ENCODE results near the gene CD69. TPM values are rescaled to one million over a fixed set of nuclear protein-coding genes. Genes with fewer than 3 reads are reported as not detected.

The CD69 gene
- total and polyA plus RNA-seq, 2 donors (not counting 1 experiment from before 2014, with no cell fraction given): 45.1 to 997 TPM

DNA sequence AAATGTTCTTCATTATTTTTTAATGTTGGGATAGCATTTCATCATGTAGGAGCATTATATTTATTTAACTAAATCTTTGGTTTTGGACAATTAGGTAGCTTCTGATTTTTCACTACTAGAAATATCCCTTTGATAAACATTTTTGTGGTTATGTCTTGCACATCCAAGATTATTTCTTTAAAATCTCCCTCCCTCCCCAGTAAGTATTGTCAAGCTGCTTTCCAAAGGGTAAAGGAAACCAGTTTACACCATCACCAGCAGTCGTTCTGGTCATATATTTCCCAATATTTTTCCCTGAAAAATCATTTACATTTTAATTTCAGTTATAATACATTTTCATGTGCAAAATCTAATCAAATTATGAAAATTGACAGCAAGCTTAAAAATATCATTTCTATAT is 11.1 kb downstream of the CD69 start:
- peaks cover 31% of the 10 kb centered on the region for H3K79me2 ChIP-seq (ENCODE audit: control insufficient read depth, insufficient read depth, low read length)
- peaks cover 3% of the 10 kb centered on the region for H4K20me1 ChIP-seq (ENCODE audit: control insufficient read depth, insufficient read depth, low read length, poor library complexity, severe bottlenecking)
- Mint-ChIP-seq H3K9me3 (ENCODE audit: insufficient read depth) (no peaks in the 10 kb centered on the region), H3K4me1 (peaks cover 34% of the 10 kb centered on the region), H3K4me3 (no peak overlapping the region), H3K27me3 (no peaks in the 10 kb centered on the region), H3K27ac (no peak overlapping the region)
- TF ChIP-seq, protein P1, sequence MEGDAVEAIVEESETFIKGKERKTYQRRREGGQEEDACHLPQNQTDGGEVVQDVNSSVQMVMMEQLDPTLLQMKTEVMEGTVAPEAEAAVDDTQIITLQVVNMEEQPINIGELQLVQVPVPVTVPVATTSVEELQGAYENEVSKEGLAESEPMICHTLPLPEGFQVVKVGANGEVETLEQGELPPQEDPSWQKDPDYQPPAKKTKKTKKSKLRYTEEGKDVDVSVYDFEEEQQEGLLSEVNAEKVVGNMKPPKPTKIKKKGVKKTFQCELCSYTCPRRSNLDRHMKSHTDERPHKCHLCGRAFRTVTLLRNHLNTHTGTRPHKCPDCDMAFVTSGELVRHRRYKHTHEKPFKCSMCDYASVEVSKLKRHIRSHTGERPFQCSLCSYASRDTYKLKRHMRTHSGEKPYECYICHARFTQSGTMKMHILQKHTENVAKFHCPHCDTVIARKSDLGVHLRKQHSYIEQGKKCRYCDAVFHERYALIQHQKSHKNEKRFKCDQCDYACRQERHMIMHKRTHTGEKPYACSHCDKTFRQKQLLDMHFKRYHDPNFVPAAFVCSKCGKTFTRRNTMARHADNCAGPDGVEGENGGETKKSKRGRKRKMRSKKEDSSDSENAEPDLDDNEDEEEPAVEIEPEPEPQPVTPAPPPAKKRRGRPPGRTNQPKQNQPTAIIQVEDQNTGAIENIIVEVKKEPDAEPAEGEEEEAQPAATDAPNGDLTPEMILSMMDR (IDR thresholded peaks at IDR 0.05): no peak
- TF ChIP-seq EZH2 (IDR thresholded peaks at IDR 0.05; ENCODE audit: borderline replicate concordance, insufficient read depth, low read depth, low read length, poor library complexity, severe bottlenecking): no peak
- no peak overlapping the region for H3K27ac ChIP-seq (ENCODE audit: low read length in 2 of 2)
- intact Hi-C loops (cut with micrococcal nuclease): loop anchor here (1.0 to 5.0 kb wide), 5 partner anchors 9 to 391 kb away; no protein-coding TSS in a partner anchor
- no peak overlapping the region for H3K4me3 ChIP-seq (ENCODE audit: control extremely low read depth in 1 of 5, extremely low read depth in 1 of 5, insufficient read depth in 1 of 5, low read depth in 2 of 5, low read length in 4 of 5)
- ATAC-seq (ENCODE audit: low read depth) (no peak), DNase-seq (no peak)
- no peak overlapping the region for H3K9ac ChIP-seq (ENCODE audit: low read length)
- POLR2A ChIA-PET: interaction anchor here (0.7 to 1.9 kb wide), 4 partner anchors 8 to 48 kb away, joined by 3 to 6 read pairs (median 4); partner anchors contain the start of genes CD69 and CLECL1
- WGBS (ENCODE audit: insufficient coverage): no CpG with 5 or more reads among the region's 1 CpG
- H3K4me2 ChIP-seq (replicated peaks; ENCODE audit: low read depth, low read length, poor library complexity, severe bottlenecking): no peak overlapping the region
- H2AFZ ChIP-seq (ENCODE audit: insufficient read depth, low read depth, low read length, poor library complexity, severe bottlenecking): no peak overlapping the region
- H3K36me3 ChIP-seq (replicated peaks in 1 of 2; ENCODE audit: control extremely low read depth in 1 of 2, control insufficient read depth in 1 of 2, extremely low read depth in 1 of 2, insufficient read depth in 2 of 2, low read length in 1 of 2): peaks cover 8 to 23% of the 10 kb centered on the region in 2 experiments
- CTCF ChIA-PET: interaction anchor here (0.7 to 21.1 kb wide), 49 partner anchors 7 to 442 kb away, joined by 3 to 629 read pairs (median 9); partner anchors contain the start of genes CD69, CLEC12B, CLEC2A and CLEC2B
- no peaks in the 10 kb centered on the region for H3K9me3 ChIP-seq (ENCODE audit: control extremely low read depth in 1 of 3, control insufficient read depth in 2 of 3, insufficient read depth in 1 of 3, low read length in 2 of 3)
- H3K4me1 ChIP-seq (ENCODE audit: control insufficient read depth in 2 of 2, insufficient read depth in 2 of 2, low read length in 2 of 2): peaks cover 7 to 10% of the 10 kb centered on the region in 2 donors
- no peaks in the 10 kb centered on the region for H3K27me3 ChIP-seq (replicated peaks in 1 of 4; ENCODE audit: control extremely low read depth in 1 of 4, control insufficient read depth in 3 of 4, insufficient read depth in 4 of 4, low read length in 3 of 4)

DNA sequence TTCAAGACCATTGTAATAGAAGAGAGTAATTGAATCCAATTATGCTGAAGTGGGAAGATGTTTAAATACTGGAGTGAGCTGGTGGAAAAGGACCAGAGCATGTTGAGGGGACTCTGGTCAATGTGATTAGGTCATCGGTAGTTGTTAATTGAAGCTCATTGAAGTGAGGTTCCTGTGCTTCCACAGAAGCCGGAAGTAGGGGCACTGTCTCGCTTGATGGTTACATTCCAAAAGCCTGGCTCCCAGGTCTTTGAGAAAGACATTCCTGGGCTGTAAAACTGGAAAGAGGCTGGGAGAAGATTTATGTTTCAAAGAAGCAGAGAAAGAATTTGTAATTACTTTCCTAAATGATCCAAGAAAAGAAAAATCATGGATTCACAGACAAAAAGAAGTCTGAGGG is 15.5 kb downstream of the CD69 start:
- DNase-seq (no peak), ATAC-seq (ENCODE audit: low read depth) (no peak)
- ChIA-PET POLR2A (no interaction called here), CTCF (interaction anchor here (0.9 to 21.1 kb wide), 10 partner anchors 11 to 199 kb away, joined by 3 to 629 read pairs (median 6); no protein-coding TSS in a partner anchor)
- intact Hi-C loops (cut with micrococcal nuclease): no loop called here
- Histone ChIP-seq H3K79me2 (ENCODE audit: control insufficient read depth, insufficient read depth, low read length) (peaks cover 41% of the 10 kb centered on the region), H3K9ac (ENCODE audit: low read length) (no peak overlapping the region), H4K20me1 (ENCODE audit: control insufficient read depth, insufficient read depth, low read length, poor library complexity, severe bottlenecking) (no peaks in the 10 kb centered on the region), H3K4me2 (replicated peaks; ENCODE audit: low read depth, low read length, poor library complexity, severe bottlenecking) (no peak overlapping the region), H3K4me1 (ENCODE audit: control insufficient read depth in 2 of 2, insufficient read depth in 2 of 2, low read length in 2 of 2) (peaks cover 31 to 38% of the 10 kb centered on the region in 2 donors), H2AFZ (ENCODE audit: insufficient read depth, low read depth, low read length, poor library complexity, severe bottlenecking) (no peak overlapping the region), H3K27me3 (replicated peaks in 1 of 4; ENCODE audit: control extremely low read depth in 1 of 4, control insufficient read depth in 3 of 4, insufficient read depth in 4 of 4, low read length in 3 of 4) (no peaks in the 10 kb centered on the region), H3K36me3 (replicated peaks in 1 of 2; ENCODE audit: control extremely low read depth in 1 of 2, control insufficient read depth in 1 of 2, extremely low read depth in 1 of 2, insufficient read depth in 2 of 2, low read length in 1 of 2) (no peaks in the 10 kb centered on the region), H3K4me3 (ENCODE audit: control extremely low read depth in 1 of 5, extremely low read depth in 1 of 5, insufficient read depth in 1 of 5, low read depth in 2 of 5, low read length in 4 of 5) (no peak overlapping the region), H3K9me3 (ENCODE audit: control extremely low read depth in 1 of 3, control insufficient read depth in 2 of 3, insufficient read depth in 1 of 3, low read length in 2 of 3) (no peaks in the 10 kb centered on the region), H3K27ac (ENCODE audit: low read length in 2 of 2) (no peak overlapping the region)
- 60% methylated on average over 3 of the region's 3 CpGs for WGBS (ENCODE audit: insufficient coverage)
- Mint-ChIP-seq H3K27me3 (no peaks in the 10 kb centered on the region), H3K4me3 (no peak overlapping the region), H3K27ac (peak overlapping the region; percentile 16), H3K4me1 (peaks cover 38% of the 10 kb centered on the region), H3K9me3 (ENCODE audit: insufficient read depth) (no peaks in the 10 kb centered on the region)
- no peak for TF ChIP-seq EZH2 (IDR thresholded peaks at IDR 0.05; ENCODE audit: borderline replicate concordance, insufficient read depth, low read depth, low read length, poor library complexity, severe bottlenecking)
- TF ChIP-seq, protein P1 (IDR thresholded peaks at IDR 0.05): no peak
